T1000 (cell line): ENCODE results near the gene KDM1B.
"Not testable (repeated sequence)": the region's sequence is repeated elsewhere in the genome, so short reads cannot be mapped to it uniquely, and the experiment has no call there.

Source experiments
- DNase-seq: peaks from one replicate; lab custom pipeline; 2025; ENCODE audit warnings: mixed read lengths; lab: John Stamatoyannopoulos, UW

KDM1B gene

DNA sequence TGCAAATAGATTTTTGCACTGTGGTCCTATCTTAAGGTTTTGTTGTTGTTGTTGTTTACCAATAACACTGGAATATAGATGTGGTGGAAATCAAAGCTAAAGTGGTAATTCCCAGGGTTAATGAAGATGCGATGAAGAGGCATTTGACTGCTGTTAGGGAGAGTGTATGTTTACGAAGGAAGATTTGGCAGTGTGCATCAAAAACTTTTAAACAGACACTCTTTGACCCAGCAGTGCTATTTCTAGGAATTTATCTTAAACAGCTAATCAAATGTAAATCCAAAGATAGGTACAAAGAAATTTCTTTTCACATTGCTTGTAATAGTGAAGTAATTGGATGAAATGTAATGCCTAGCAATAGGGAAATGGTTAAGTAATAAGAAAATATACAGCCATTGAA is 34.0 kb downstream of the KDM1B start:
- DNase-seq = no peak

DNA sequence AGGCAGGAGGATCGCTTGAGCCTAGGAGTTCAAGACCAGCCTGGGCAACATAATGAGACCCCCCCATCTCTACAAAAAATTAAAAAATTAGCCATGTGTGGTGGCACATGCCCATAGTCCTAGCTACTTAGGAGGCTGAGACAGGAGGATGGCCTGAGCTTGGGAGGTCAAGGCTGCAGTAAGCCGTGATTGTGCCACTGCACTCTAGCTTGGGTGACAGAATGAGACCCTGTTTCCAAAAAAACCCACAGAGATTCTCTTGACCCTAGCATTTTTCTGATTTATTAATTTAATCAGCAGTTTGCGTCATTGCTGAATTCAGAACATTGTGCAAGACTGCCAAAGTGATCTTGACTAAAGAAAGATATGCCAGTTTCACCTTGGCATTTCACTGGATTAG is 36.8 kb downstream of the KDM1B start:
- DNase-seq = no peak

- no peak for DNase-seq
Measured at GRCh38 chr6:18203786-18204185, 48.6 kb downstream of the KDM1B start.

GRCh38 chr6:18204691-18205090 is 49.5 kb downstream of the KDM1B start:
- no peak for DNase-seq

DNA sequence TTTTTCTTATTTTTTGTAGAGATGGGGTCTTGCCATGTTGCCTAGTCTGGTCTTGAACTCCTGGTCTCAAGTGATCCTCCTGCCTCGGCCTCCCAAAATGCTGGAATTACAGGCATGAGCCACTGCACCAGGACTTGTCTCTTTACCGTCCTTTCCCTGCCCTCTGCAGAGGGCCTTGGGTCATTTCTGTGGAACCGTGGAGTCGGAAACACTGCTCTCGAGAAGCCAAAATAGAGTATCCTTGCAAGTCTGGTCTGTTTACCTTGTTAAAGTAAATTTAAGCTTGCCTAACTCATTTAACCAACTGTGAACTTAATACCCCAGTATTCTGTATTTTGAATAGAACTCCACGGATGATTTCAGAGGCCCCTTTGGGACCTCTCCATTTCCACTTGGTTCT is 51.4 kb downstream of the KDM1B start:
- no peak for DNase-seq

GRCh38 chr6:18207438-18207837 is 52.2 kb downstream of the KDM1B start:
- no peak for DNase-seq

- no peak for DNase-seq
Measured at GRCh38 chr6:18207949-18208348, 52.7 kb downstream of the KDM1B start.

GRCh38 chr6:18208778-18209177 is 53.6 kb downstream of the KDM1B start:
- DNase-seq = not testable (repeated sequence)

DNA sequence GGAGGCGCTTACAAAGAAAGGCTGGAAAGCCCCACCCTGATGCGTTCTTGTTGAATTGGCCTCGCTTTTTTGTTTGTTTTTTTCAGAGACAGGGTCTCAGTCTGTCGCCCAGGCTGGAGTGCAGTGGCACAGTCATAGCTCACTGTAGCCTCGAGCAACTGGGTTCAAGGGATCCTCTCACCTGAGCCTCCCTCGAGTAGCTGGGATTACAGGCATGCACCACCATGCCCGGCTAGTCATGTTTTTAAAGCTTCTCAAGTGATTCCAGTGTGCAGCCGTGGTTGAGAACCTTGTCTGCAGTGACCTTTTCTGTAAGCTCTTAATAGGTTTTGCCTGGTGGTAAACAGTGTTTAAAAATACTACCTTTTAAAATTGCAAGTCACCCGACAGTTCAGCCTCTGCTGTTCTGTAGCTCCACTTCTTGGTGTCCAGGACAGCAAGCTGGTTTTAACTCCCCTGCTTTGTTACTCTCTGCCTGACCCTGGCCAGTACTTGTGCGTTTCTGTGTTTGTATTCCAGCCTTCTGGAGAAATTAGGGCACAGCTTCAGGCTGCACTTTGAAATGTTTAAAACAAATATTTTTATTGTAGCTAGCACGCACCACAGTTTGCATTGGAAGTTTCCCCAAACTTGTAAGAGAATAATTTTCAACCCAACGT is 54.4 kb downstream of the KDM1B start:
- no peak for DNase-seq

DNA sequence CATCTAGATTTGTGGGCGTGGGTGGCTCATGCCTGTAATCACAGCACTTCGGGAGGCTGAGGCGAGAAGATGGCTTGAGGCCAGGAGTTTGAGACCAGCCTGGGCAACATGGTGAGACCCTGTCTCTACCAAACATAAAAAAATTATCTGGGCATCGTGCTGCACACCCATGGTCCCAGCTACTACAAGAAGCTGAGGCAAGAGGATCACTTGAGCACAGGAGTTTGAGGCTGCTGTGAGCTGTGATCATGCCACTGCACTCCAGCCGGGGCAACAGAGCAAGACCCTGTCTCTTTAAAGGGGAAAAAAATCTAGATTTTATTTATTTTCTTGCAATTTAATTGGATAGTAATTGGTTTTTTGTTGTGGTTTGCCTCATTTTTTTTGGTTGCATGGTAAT is 55.5 kb downstream of the KDM1B start:
- no peak for DNase-seq

- DNase-seq = no peak
Measured at GRCh38 chr6:18211338-18211737, 56.1 kb downstream of the KDM1B start.

DNA sequence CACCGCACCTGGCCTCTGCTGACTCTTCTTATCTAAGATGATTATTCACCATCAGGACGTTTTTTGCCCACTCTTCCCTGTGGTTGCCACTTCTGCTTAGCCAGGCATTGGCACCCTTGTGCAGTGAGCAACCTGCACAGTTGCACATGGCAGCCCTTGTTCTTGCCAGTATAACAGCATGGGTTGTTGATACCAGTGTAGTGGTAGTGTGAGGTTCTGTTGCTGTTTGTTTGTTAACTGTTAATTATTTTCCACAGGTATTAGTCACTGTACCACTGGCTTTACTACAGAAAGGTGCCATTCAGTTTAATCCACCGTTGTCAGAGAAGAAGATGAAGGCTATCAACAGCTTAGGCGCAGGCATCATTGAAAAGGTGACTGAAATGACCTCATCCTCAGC is 57.0 kb downstream of the KDM1B start:
- DNase-seq = no peak

- no peak for DNase-seq
Measured at GRCh38 chr6:18213439-18213838, 58.2 kb downstream of the KDM1B start.

- no peak for DNase-seq
Measured at GRCh38 chr6:18214003-18214402, 58.8 kb downstream of the KDM1B start.

- DNase-seq = no peak
Measured at GRCh38 chr6:18215436-18215835, 60.2 kb downstream of the KDM1B start.

DNA sequence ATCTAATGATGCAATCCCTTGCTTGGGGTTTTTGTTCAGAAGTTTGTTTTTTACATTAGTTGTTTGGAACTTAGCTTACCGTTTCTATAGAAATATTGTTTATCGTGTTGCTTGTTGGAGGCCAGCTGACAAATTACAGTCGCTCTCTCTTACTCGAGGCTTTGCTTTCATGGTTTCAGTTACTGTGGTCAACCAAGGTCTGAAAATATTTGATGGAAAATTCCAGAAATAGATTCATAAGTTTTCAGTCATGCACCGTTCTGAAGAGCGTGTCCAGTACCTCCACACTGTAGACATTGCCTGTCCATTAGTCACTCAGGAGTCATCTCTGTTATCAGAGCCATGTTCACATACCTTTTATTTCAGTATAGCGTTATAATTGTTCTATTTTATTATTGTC is 61.2 kb downstream of the KDM1B start:
- no peak for DNase-seq

GRCh38 chr6:18218233-18218632 is 63.0 kb downstream of the KDM1B start:
- DNase-seq = no peak

DNA sequence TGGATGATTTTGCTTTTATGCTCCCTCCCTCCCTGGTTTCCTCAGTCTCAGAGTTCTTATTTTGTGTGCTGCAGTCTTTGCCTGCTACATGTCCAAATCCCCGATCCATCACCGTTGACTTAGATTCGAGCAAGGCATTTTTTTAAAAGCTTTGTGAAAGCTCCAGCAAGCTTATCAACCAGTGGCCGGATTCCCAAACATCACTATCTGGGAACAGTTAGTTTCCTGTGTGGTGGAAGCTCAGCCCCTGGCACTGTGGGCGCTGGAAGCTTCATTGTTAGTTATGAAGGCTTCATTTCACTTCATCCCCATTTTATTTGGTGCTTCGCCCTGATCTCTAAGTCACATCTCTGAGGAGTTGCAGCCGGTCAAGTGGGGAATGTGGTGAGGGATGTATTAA is 64.4 kb downstream of the KDM1B start:
- no peak for DNase-seq

GRCh38 chr6:18221288-18221615 is 66.0 kb downstream of the KDM1B start:
- no peak for DNase-seq

GRCh38 chr6:18226451-18227105 is 71.4 kb downstream of the KDM1B start:
- not testable (repeated sequence) for DNase-seq

DNA sequence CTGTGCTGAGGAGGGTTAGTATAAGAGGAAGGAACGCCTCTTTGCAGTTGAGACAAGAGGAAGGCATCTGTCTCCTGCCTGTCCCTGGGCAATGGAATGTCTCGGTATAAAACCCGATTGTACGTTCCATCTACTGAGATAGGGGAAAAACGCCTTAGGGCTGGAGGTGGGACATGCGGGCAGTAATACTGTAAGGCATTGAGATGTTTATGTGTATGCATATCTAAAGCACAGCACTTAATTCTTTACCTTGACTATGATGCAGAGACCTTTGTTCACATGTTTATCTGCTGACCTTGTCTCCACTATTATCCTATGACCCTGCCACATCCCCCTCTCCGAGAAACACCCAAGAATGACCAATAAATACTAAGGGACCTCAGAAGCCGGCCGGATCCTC is 71.9 kb downstream of the KDM1B start:
- DNase-seq = not testable (repeated sequence)

GRCh38 chr6:18228590-18228989 is 73.4 kb downstream of the KDM1B start:
- DNase-seq = not testable (repeated sequence)

DNA sequence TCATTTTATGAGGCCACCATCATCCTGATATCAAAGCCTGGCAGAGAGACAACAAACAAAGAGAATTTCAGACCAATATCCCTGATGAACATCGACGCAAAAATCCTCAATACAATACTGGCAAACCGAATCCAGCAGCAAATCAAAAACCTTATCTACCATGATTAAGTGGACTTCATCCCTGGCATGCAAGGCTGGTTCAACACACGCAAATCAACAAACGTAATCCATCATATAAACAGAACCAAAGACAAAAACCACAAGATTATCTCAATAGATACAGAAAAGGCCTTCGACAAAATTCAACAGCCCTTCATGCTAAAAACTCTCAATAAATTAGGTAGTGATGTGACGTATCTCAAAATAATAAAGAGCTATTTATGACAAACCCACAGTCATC is 76.6 kb downstream of the KDM1B start:
- DNase-seq = not testable (repeated sequence)

- not testable (repeated sequence) for DNase-seq
Measured at GRCh38 chr6:18233770-18234169, 78.5 kb downstream of the KDM1B start.
